Muscle of back (tissue), 11 donors: ENCODE data around the gene DGCR2. TPM values are rescaled to one million over a fixed set of nuclear protein-coding genes. Genes with fewer than 3 reads are reported as not detected.
"Not testable (repeated sequence)": the region's sequence is repeated elsewhere in the genome, so short reads cannot be mapped to it uniquely, and the experiment has no call there.

ENCODE experiments used
- DNase-seq, 3 donors: peaks; one replicate each; pipeline versions ENCODE4 v3.0.0 to v3.0.0-alpha.2; 2013
- polyA plus RNA-seq, 10 donors: library from polyadenylated mRNA; unstranded; fragments of 120-200 nt; gene quantifications; one replicate each; pipeline ENCODE4 v1.2.1, GENCODE V29; 2013; ENCODE audit not compliant: insufficient read length in 10 of 10

The DGCR2 gene
- polyA plus RNA-seq, 10 donors = 37.0 to 59.6 (median 48.1) TPM

GRCh38 chr22:19042285-19043120 lies 79.7 kb downstream of the DGCR2 start:
- no peak for DNase-seq

GRCh38 chr22:19041704-19042074 lies 80.5 kb downstream of the DGCR2 start:
- DNase-seq = no peak

GRCh38 chr22:19040888-19041703 lies 81.1 kb downstream of the DGCR2 start:
- DNase-seq = no peak

GRCh38 chr22:19040391-19040861 lies 81.8 kb downstream of the DGCR2 start:
- DNase-seq = no peak

- DNase-seq = no peak
Observed at GRCh38 chr22:19039796-19040280, 82.4 kb downstream of the DGCR2 start.

GRCh38 chr22:19039448-19039780 lies 82.8 kb downstream of the DGCR2 start:
- DNase-seq = no peak

GRCh38 chr22:19038728-19039447 lies 83.3 kb downstream of the DGCR2 start:
- no peak for DNase-seq

GRCh38 chr22:19038164-19038546 lies 84.1 kb downstream of the DGCR2 start:
- no peak for DNase-seq

GRCh38 chr22:19037282-19038163 lies 84.7 kb downstream of the DGCR2 start:
- no peak for DNase-seq

- DNase-seq = no peak
Observed at GRCh38 chr22:19036523-19037273, 85.5 kb downstream of the DGCR2 start.

GRCh38 chr22:19036229-19036522 lies 86.0 kb downstream of the DGCR2 start:
- no peak for DNase-seq

- DNase-seq = no peak
Observed at GRCh38 chr22:19035474-19036228, 86.6 kb downstream of the DGCR2 start.

GRCh38 chr22:19035126-19035473 lies 87.1 kb downstream of the DGCR2 start:
- DNase-seq = not testable (repeated sequence)

- not testable (repeated sequence) for DNase-seq
Observed at GRCh38 chr22:19034724-19035120, 87.5 kb downstream of the DGCR2 start.

- not testable (repeated sequence) for DNase-seq
Observed at GRCh38 chr22:19034031-19034723, 88.0 kb downstream of the DGCR2 start.

GRCh38 chr22:19033568-19033905 lies 88.7 kb downstream of the DGCR2 start:
- DNase-seq = not testable (repeated sequence)

- not testable (repeated sequence) for DNase-seq
Observed at GRCh38 chr22:19032898-19033567, 89.2 kb downstream of the DGCR2 start.

GRCh38 chr22:19032156-19032785 lies 89.9 kb downstream of the DGCR2 start:
- not testable (repeated sequence) for DNase-seq
